ENCODE results near the gene CDH1. TPM values are rescaled to one million over a fixed set of nuclear protein-coding genes. Genes with fewer than 3 reads are reported as not detected.

The CDH1 gene
- total RNA-seq, result 1 to 10 TPM in 2 of 5 experiments, under 1 TPM in 1, not detected in 2; 0.34 to 1.3 (median 1.2) TPM
- polyA plus RNA-seq, result not detected
- total RNA-seq, result 0.40 reads per million

DNA sequence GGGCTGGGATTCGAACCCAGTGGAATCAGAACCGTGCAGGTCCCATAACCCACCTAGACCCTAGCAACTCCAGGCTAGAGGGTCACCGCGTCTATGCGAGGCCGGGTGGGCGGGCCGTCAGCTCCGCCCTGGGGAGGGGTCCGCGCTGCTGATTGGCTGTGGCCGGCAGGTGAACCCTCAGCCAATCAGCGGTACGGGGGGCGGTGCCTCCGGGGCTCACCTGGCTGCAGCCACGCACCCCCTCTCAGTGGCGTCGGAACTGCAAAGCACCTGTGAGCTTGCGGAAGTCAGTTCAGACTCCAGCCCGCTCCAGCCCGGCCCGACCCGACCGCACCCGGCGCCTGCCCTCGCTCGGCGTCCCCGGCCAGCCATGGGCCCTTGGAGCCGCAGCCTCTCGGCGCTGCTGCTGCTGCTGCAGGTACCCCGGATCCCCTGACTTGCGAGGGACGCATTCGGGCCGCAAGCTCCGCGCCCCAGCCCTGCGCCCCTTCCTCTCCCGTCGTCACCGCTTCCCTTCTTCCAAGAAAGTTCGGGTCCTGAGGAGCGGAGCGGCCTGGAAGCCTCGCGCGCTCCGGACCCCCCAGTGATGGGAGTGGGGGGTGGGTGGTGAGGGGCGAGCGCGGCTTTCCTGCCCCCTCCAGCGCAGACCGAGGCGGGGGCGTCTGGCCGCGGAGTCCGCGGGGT, at the start of gene CDH1:
Gene CDH1, plus strand, starts transcription at position 247 of the 684 bp plus-strand sequence. Its CDS starts 124 bp downstream, at position 371.
- H3K27ac ChIP-seq (ENCODE audit: low read depth, low read length), result no peak within 1 kb of the TSS
- Mint-ChIP-seq H3K4me1 (peaks cover 0 to 12% (median 10%) of the 10 kb centered on the region in 7 donors), H3K9me3 (peaks cover 0 to 2% (median 0%) of the 10 kb centered on the region in 11 donors), H3K27me3 (peaks cover 35 to 58% (median 43%) of the 10 kb centered on the region in 5 donors), H3K36me3 (peaks cover 0 to 4% (median 0%) of the 10 kb centered on the region in 5 donors), H3K27ac (peak within 1 kb of the TSS in 1 of 9 donors; percentile 30), H3K4me3 (peak within 1 kb of the TSS in 9 of 10 donors; percentile 48 to 76 (median 71))
- H3K4me1 ChIP-seq (ENCODE audit: control insufficient read depth in 2 of 2, insufficient read depth in 2 of 2, low read length in 2 of 2), result no peaks in the 10 kb centered on the region
- no peak within 1 kb of the TSS for H3K4me3 ChIP-seq (ENCODE audit: low read length)
- ATAC-seq (peak; percentile 69), DNase-seq (peak in 6 of 9 donors; percentile 4 to 24 (median 18))
- ChIA-PET POLR2A (no interaction called here), CTCF (no interaction called here)
- peaks cover 0 to 5% of the 10 kb centered on the region in 2 donors for H3K27me3 ChIP-seq (ENCODE audit: control insufficient read depth in 2 of 2, insufficient read depth in 2 of 2, low read length in 2 of 2)
- intact Hi-C loops (cut with micrococcal nuclease), result no loop called here
- H3K9me3 ChIP-seq (ENCODE audit: control insufficient read depth in 2 of 3, low read length in 3 of 3), result no peaks in the 10 kb centered on the region
- no peaks in the 10 kb centered on the region for H3K36me3 ChIP-seq (ENCODE audit: control insufficient read depth in 2 of 3, insufficient read depth in 3 of 3, low read length in 3 of 3)

DNA sequence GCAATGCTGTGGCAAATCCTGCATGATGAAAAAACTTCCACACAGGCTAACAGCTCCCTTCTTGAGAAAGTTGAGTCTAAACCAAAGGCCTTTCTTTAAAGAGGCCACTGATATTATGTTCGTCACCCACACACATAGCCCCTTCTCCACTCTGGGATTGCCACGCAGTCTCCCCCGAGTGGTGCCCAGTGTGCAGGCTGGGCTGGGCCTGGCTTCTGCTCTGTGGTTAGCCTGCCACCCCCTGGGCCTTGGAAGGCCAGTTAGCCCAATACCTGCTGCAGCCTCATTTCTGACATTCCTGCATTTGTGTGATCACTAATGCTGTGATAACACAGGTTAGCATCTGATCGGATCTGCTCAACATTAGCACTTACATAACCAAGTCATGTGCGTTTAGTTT, 47.2 kb upstream of the CDH1 start:
- intact Hi-C loops (cut with micrococcal nuclease), result no loop called here
- ChIA-PET POLR2A (no interaction called here), CTCF (no interaction called here)

DNA sequence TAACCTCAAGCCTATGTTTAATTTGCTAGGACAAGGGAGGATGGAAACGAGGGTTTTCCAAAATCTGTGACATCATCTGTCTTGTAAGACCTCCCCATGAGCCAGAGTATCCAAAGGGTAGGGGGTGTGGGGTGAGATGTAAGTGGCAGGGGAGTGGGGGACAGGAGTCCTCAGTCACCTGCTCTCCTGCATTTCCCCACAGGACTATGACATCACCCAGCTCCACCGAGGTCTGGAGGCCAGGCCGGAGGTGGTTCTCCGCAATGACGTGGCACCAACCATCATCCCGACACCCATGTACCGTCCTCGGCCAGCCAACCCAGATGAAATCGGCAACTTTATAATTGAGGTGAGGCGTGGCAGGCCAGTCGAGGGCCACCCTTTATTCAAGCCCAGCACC, 41.5 kb upstream of the CDH1 start:
- Histone ChIP-seq H3K9me3 (ENCODE audit: control insufficient read depth in 2 of 3, low read length in 3 of 3) (no peaks in the 10 kb centered on the region), H3K27ac (ENCODE audit: low read depth, low read length) (no peak overlapping the region), H3K4me3 (ENCODE audit: low read length) (no peak overlapping the region), H3K36me3 (ENCODE audit: control insufficient read depth in 2 of 3, insufficient read depth in 3 of 3, low read length in 3 of 3) (no peaks in the 10 kb centered on the region), H3K27me3 (ENCODE audit: control insufficient read depth in 2 of 2, insufficient read depth in 2 of 2, low read length in 2 of 2) (no peaks in the 10 kb centered on the region), H3K4me1 (ENCODE audit: control insufficient read depth in 2 of 2, insufficient read depth in 2 of 2, low read length in 2 of 2) (no peaks in the 10 kb centered on the region)
- POLR2A ChIA-PET, result no interaction called here
- Mint-ChIP-seq H3K9me3 (no peaks in the 10 kb centered on the region), H3K27ac (no peak overlapping the region), H3K27me3 (peaks cover 0 to 3% (median 0%) of the 10 kb centered on the region in 5 donors), H3K4me1 (peaks cover 0 to 2% (median 0%) of the 10 kb centered on the region in 7 donors), H3K4me3 (no peak overlapping the region), H3K36me3 (no peaks in the 10 kb centered on the region)
- intact Hi-C loops (cut with micrococcal nuclease), result no loop called here
- DNase-seq (no peak), ATAC-seq (no peak)
- CTCF ChIA-PET, result no interaction called here

More for the DNA sequence above, 47.2 kb upstream of the CDH1 start:
- Histone ChIP-seq H3K4me1 (ENCODE audit: control insufficient read depth in 2 of 2, insufficient read depth in 2 of 2, low read length in 2 of 2) (no peaks in the 10 kb centered on the region), H3K36me3 (ENCODE audit: control insufficient read depth in 2 of 3, insufficient read depth in 3 of 3, low read length in 3 of 3) (no peaks in the 10 kb centered on the region), H3K27ac (ENCODE audit: low read depth, low read length) (no peak overlapping the region), H3K4me3 (ENCODE audit: low read length) (no peak overlapping the region), H3K27me3 (ENCODE audit: control insufficient read depth in 2 of 2, insufficient read depth in 2 of 2, low read length in 2 of 2) (no peaks in the 10 kb centered on the region), H3K9me3 (ENCODE audit: control insufficient read depth in 2 of 3, low read length in 3 of 3) (no peaks in the 10 kb centered on the region)
- H3K27me3 Mint-ChIP-seq, result peaks cover 0 to under 1% (median 0%) of the 10 kb centered on the region in 5 donors
- peaks cover 0 to 2% (median 0%) of the 10 kb centered on the region in 7 donors for H3K4me1 Mint-ChIP-seq
- no peak overlapping the region for H3K4me3 Mint-ChIP-seq
- no peak overlapping the region for H3K27ac Mint-ChIP-seq
- H3K36me3 Mint-ChIP-seq, result no peaks in the 10 kb centered on the region
- ATAC-seq (no peak), DNase-seq (no peak)
- H3K9me3 Mint-ChIP-seq, result no peaks in the 10 kb centered on the region

DNA sequence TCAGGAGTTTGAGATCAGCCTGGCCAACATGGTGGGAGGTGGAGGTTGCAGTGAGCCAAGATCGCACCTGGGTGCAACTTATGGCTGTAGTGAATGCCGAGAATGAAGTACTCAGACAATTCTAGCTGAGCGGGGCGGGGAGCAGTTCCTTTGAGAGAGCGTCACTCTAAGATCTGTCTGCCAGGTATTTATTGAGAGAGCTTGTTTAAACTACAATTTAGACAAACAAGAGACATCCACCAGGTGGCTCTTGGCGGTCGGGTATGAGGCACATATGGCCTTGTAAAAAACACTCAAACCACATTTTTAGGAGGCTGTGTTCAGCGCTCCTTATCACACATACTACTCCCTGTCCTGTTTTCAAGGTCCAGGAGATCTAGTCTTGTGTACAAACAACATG, 40.6 kb upstream of the CDH1 start:
- Mint-ChIP-seq H3K9me3 (no peaks in the 10 kb centered on the region), H3K4me3 (no peak overlapping the region), H3K36me3 (no peaks in the 10 kb centered on the region), H3K4me1 (peaks cover 0 to 2% (median 0%) of the 10 kb centered on the region in 7 donors), H3K27ac (no peak overlapping the region), H3K27me3 (peaks cover 0 to 3% (median 0%) of the 10 kb centered on the region in 5 donors)
- Histone ChIP-seq H3K9me3 (ENCODE audit: control insufficient read depth in 2 of 3, low read length in 3 of 3) (no peaks in the 10 kb centered on the region), H3K36me3 (ENCODE audit: control insufficient read depth in 2 of 3, insufficient read depth in 3 of 3, low read length in 3 of 3) (no peaks in the 10 kb centered on the region), H3K4me1 (ENCODE audit: control insufficient read depth in 2 of 2, insufficient read depth in 2 of 2, low read length in 2 of 2) (no peaks in the 10 kb centered on the region), H3K4me3 (ENCODE audit: low read length) (no peak overlapping the region), H3K27ac (ENCODE audit: low read depth, low read length) (no peak overlapping the region), H3K27me3 (ENCODE audit: control insufficient read depth in 2 of 2, insufficient read depth in 2 of 2, low read length in 2 of 2) (no peaks in the 10 kb centered on the region)
- POLR2A ChIA-PET, result no interaction called here
- intact Hi-C loops (cut with micrococcal nuclease), result loop anchor here in 1 of 2 donors (2.0 kb wide), 1 partner anchor 168 kb away; no protein-coding TSS in a partner anchor
- DNase-seq (no peak), ATAC-seq (no peak)
- CTCF ChIA-PET, result no interaction called here

DNA sequence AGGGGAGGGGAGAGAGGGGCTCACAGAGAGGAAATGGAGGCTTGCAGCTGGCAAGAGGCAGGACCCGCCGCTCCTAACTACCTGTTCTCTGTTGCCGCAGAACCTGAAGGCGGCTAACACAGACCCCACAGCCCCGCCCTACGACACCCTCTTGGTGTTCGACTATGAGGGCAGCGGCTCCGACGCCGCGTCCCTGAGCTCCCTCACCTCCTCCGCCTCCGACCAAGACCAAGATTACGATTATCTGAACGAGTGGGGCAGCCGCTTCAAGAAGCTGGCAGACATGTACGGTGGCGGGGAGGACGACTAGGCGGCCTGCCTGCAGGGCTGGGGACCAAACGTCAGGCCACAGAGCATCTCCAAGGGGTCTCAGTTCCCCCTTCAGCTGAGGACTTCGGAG, 39.0 kb upstream of the CDH1 start:
- Histone ChIP-seq H3K27me3 (ENCODE audit: control insufficient read depth in 2 of 2, insufficient read depth in 2 of 2, low read length in 2 of 2) (no peaks in the 10 kb centered on the region), H3K36me3 (ENCODE audit: control insufficient read depth in 2 of 3, insufficient read depth in 3 of 3, low read length in 3 of 3) (no peaks in the 10 kb centered on the region), H3K9me3 (ENCODE audit: control insufficient read depth in 2 of 3, low read length in 3 of 3) (no peaks in the 10 kb centered on the region), H3K4me1 (ENCODE audit: control insufficient read depth in 2 of 2, insufficient read depth in 2 of 2, low read length in 2 of 2) (no peaks in the 10 kb centered on the region), H3K4me3 (ENCODE audit: low read length) (no peak overlapping the region), H3K27ac (ENCODE audit: low read depth, low read length) (no peak overlapping the region)
- Mint-ChIP-seq H3K36me3 (no peaks in the 10 kb centered on the region), H3K9me3 (no peaks in the 10 kb centered on the region), H3K4me1 (peaks cover 0 to under 1% (median 0%) of the 10 kb centered on the region in 7 donors), H3K27ac (no peak overlapping the region), H3K27me3 (peaks cover 0 to 3% (median 0%) of the 10 kb centered on the region in 5 donors), H3K4me3 (no peak overlapping the region)
- ChIA-PET CTCF (no interaction called here), POLR2A (no interaction called here)
- ATAC-seq (no peak), DNase-seq (no peak)
- intact Hi-C loops (cut with micrococcal nuclease), result no loop called here

DNA sequence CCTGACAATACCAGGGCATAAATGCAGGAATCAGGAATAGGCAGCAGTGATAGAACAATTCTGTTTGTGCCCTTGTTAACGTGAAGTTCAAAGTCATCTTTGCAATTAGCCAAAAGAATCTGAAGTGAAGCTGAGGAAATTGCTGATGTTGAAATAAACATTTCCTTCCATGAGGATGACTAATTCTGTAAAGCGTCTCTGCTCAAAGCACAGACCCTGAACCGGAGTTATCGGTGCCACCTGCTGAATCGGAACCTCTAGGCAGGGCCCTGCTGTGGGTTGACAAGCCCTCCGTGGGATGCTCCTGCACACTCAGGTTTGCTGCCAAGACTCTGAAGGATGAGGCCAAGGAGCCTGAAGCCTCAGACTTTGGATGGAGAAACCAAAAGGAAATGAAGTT, 37.0 kb upstream of the CDH1 start:
- Mint-ChIP-seq H3K27me3 (peaks cover 0 to under 1% (median 0%) of the 10 kb centered on the region in 5 donors), H3K9me3 (no peaks in the 10 kb centered on the region), H3K36me3 (no peaks in the 10 kb centered on the region), H3K27ac (no peak overlapping the region), H3K4me1 (peaks cover 0 to 4% (median 0%) of the 10 kb centered on the region in 7 donors), H3K4me3 (no peak overlapping the region)
- no peak for ATAC-seq
- no peaks in the 10 kb centered on the region for H3K36me3 ChIP-seq (ENCODE audit: control insufficient read depth in 2 of 3, insufficient read depth in 3 of 3, low read length in 3 of 3)
- ChIA-PET POLR2A (no interaction called here), CTCF (no interaction called here)
- H3K4me1 ChIP-seq (ENCODE audit: control insufficient read depth in 2 of 2, insufficient read depth in 2 of 2, low read length in 2 of 2), result no peaks in the 10 kb centered on the region
- intact Hi-C loops (cut with micrococcal nuclease), result loop anchor here in 1 of 2 donors (5.0 kb wide), 1 partner anchor 422 kb away; no protein-coding TSS in a partner anchor
- H3K27ac ChIP-seq (ENCODE audit: low read depth, low read length), result no peak overlapping the region
- no peaks in the 10 kb centered on the region for H3K27me3 ChIP-seq (ENCODE audit: control insufficient read depth in 2 of 2, insufficient read depth in 2 of 2, low read length in 2 of 2)
- no peaks in the 10 kb centered on the region for H3K9me3 ChIP-seq (ENCODE audit: control insufficient read depth in 2 of 3, low read length in 3 of 3)
- DNase-seq, result no peak
- no peak overlapping the region for H3K4me3 ChIP-seq (ENCODE audit: low read length)

DNA sequence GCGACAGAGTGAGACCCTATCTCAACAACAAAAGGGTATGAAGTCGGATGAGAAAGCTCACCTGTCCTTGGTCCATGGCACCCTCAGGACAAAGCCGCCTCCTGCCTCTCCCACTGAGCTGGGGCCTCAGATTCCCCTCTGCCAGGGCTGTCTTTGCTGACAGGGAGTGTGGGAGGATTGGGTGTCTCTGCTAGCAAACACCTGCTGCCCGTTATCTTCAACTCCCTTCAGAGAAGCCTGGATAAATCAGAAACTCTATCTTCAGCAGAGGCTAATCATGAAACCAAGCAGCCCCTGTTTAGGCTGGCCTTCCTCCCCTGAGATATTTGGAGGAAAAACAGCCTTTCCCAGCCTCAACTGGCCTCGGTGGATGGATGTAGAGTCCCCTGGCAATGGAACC, 36.3 kb upstream of the CDH1 start:
- H3K4me1 Mint-ChIP-seq, result peaks cover 0 to 4% (median 0%) of the 10 kb centered on the region in 7 donors
- ATAC-seq, result no peak

More for the DNA sequence above, 36.3 kb upstream of the CDH1 start:
- Histone ChIP-seq H3K36me3 (ENCODE audit: control insufficient read depth in 2 of 3, insufficient read depth in 3 of 3, low read length in 3 of 3) (no peaks in the 10 kb centered on the region), H3K27ac (ENCODE audit: low read depth, low read length) (no peak overlapping the region), H3K27me3 (ENCODE audit: control insufficient read depth in 2 of 2, insufficient read depth in 2 of 2, low read length in 2 of 2) (no peaks in the 10 kb centered on the region), H3K4me3 (ENCODE audit: low read length) (no peak overlapping the region), H3K4me1 (ENCODE audit: control insufficient read depth in 2 of 2, insufficient read depth in 2 of 2, low read length in 2 of 2) (no peaks in the 10 kb centered on the region), H3K9me3 (ENCODE audit: control insufficient read depth in 2 of 3, low read length in 3 of 3) (no peaks in the 10 kb centered on the region)
- POLR2A ChIA-PET, result no interaction called here
- Mint-ChIP-seq H3K27ac (no peak overlapping the region), H3K36me3 (no peaks in the 10 kb centered on the region), H3K9me3 (no peaks in the 10 kb centered on the region), H3K27me3 (no peaks in the 10 kb centered on the region), H3K4me3 (no peak overlapping the region)
- intact Hi-C loops (cut with micrococcal nuclease), result loop anchor here in 1 of 2 donors (5.0 kb wide), 1 partner anchor 421 kb away; no protein-coding TSS in a partner anchor
- CTCF ChIA-PET, result interaction anchor here (0.6 kb wide), 1 partner anchor 45 kb away, joined by 7 read pairs; no protein-coding TSS in a partner anchor
- no peak for DNase-seq
